RWPE2 (cell line): ENCODE results near the gene HMCN2.

Experiments
- ATAC-seq: fragments of 200-7000 bp; cut with Tn5 transposase; 3 replicates; pipeline ENCODE4 v1.9.1; 2021; ENCODE audit warnings: low read depth
- DNase-seq: peaks from one replicate; pipeline ENCODE4 v3.0.0-alpha.2; 2020; ENCODE audit warnings: low spot score
- H3K27ac ChIP-seq: fragments of 450-650 bp; 2 replicates; pipeline ENCODE4 v1.5.1; 2017; ENCODE audit warnings: mild to moderate bottlenecking; ENCODE audit not compliant: poor library complexity, severe bottlenecking
- H3K27me3 ChIP-seq: fragments of 250-450 bp; sonication (Bioruptor Pico); 2 replicates; pipeline ENCODE4 v1.5.1; 2021; ENCODE audit warnings: mild to moderate bottlenecking, moderate library complexity; ENCODE audit not compliant: insufficient read depth, poor library complexity, severe bottlenecking
- H3K36me3 ChIP-seq: fragments of 250-450 bp; sonication (Bioruptor Pico); 2 replicates; pipeline ENCODE4 v1.5.1; 2020; ENCODE audit warnings: low read depth, mild to moderate bottlenecking, moderate library complexity
- H3K4me1 ChIP-seq: fragments of 250-450 bp; sonication (Bioruptor Pico); 2 replicates; pipeline ENCODE4 v1.5.1; 2021; ENCODE audit warnings: mild to moderate bottlenecking, moderate library complexity; ENCODE audit not compliant: insufficient read depth, poor library complexity, severe bottlenecking
- H3K4me3 ChIP-seq: fragments of 250-450 bp; sonication (Bioruptor Pico); 2 replicates; pipeline ENCODE4 v1.5.1; 2021; ENCODE audit warnings: mild to moderate bottlenecking, moderate library complexity; ENCODE audit not compliant: severe bottlenecking
- H3K9me3 ChIP-seq: fragments of 250-450 bp; sonication (Bioruptor Pico); 2 replicates; pipeline ENCODE4 v1.5.1; 2021; ENCODE audit warnings: mild to moderate bottlenecking, moderate library complexity; ENCODE audit not compliant: severe bottlenecking
- CTCF ChIP-seq: fragments of 450-650 bp; IDR thresholded peaks from one replicate; pipeline ENCODE4 v1.5.1; 2017; ENCODE audit warnings: mild to moderate bottlenecking, moderate library complexity; ENCODE audit not compliant: poor library complexity, severe bottlenecking

HMCN2 gene

GRCh38 chr9:130307667-130307943 is 42.0 kb downstream of the HMCN2 start:
- Histone ChIP-seq H3K36me3 (no peaks in the 10 kb centered on the region), H3K4me3 (no peak overlapping the region), H3K9me3 (no peaks in the 10 kb centered on the region), H3K27ac (no peak overlapping the region), H3K27me3 (no peaks in the 10 kb centered on the region), H3K4me1 (no peaks in the 10 kb centered on the region)
- no peak for DNase-seq
- no peak for TF ChIP-seq CTCF
- no peak for ATAC-seq

GRCh38 chr9:130308081-130308571 is 42.6 kb downstream of the HMCN2 start:
- H3K4me3 ChIP-seq, result no peak overlapping the region
- ATAC-seq (no peak), DNase-seq (no peak)
- H3K36me3 ChIP-seq, result no peaks in the 10 kb centered on the region
- no peaks in the 10 kb centered on the region for H3K9me3 ChIP-seq
- no peaks in the 10 kb centered on the region for H3K4me1 ChIP-seq
- H3K27ac ChIP-seq, result no peak overlapping the region
- no peaks in the 10 kb centered on the region for H3K27me3 ChIP-seq
- TF ChIP-seq CTCF, result no peak

- TF ChIP-seq CTCF, result no peak
- H3K36me3 ChIP-seq, result no peaks in the 10 kb centered on the region
- H3K4me1 ChIP-seq, result no peaks in the 10 kb centered on the region
- ATAC-seq (no peak), DNase-seq (no peak)
- no peaks in the 10 kb centered on the region for H3K9me3 ChIP-seq
- H3K27ac ChIP-seq, result no peak overlapping the region
- H3K4me3 ChIP-seq, result no peak overlapping the region
- H3K27me3 ChIP-seq, result no peaks in the 10 kb centered on the region
These were observed 44.3 kb downstream of the HMCN2 start for GRCh38 chr9:130309689-130310455.

- Histone ChIP-seq H3K27me3 (no peaks in the 10 kb centered on the region), H3K4me1 (no peaks in the 10 kb centered on the region), H3K36me3 (no peaks in the 10 kb centered on the region), H3K4me3 (no peak overlapping the region), H3K9me3 (no peaks in the 10 kb centered on the region), H3K27ac (no peak overlapping the region)
- no peak for ATAC-seq
- no peak for DNase-seq
- no peak for TF ChIP-seq CTCF
These were observed 44.9 kb downstream of the HMCN2 start for GRCh38 chr9:130310456-130310855.

- Histone ChIP-seq H3K27ac (no peak overlapping the region), H3K4me1 (no peaks in the 10 kb centered on the region), H3K27me3 (no peaks in the 10 kb centered on the region), H3K9me3 (no peaks in the 10 kb centered on the region), H3K4me3 (no peak overlapping the region), H3K36me3 (no peaks in the 10 kb centered on the region)
- ATAC-seq, result no peak
- DNase-seq, result no peak
- no peak for TF ChIP-seq CTCF
These were observed 45.4 kb downstream of the HMCN2 start for GRCh38 chr9:130311003-130311402.
